GM21381 (cell line): ENCODE data around the gene HOXA3.

Source experiments
- ATAC-seq: cut with Tn5 transposase; IDR thresholded peaks from one replicate; pipeline ENCODE4 v1.9.1; 2021; ENCODE audit warnings: mild to moderate bottlenecking, moderate library complexity; ENCODE audit not compliant: unreplicated experiment

HOXA3 gene

DNA sequence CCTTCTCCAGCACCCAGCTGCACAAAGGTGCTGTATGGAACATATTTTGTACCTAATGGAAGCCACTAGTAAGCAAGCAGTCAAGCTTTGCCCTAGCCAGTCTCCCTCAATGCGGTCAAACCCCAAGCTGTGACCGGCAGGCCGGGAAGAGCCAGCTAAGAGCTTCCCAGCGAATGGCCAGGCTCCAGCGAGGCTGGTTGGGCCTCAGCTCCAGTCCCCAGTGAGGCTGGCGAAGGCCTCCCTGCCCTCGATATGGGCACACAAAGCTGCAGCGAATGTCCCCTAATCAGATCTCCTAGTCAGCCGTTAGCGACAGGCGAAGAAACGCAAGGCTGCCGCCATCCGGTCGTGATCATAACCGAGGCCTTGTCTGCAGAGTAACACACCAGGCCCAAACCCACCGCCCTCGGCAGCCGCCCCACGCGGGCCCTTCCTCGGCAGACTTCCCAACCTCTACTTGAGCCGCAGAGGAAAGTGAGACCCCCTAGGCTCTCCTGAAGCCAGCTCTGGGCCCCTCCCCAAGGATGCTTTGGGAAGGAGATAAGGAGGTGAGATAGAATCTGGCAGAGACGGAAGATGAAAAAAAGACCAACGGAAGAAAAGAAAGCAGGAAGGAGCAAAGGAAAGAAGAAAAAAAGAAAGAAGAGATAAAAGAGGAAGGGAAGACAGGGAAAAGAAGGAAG, 16.0 kb upstream of the HOXA3 start:
- no peak for ATAC-seq

GRCh38 chr7:27167916-27168264, 15.5 kb upstream of the HOXA3 start:
- no peak for ATAC-seq

DNA sequence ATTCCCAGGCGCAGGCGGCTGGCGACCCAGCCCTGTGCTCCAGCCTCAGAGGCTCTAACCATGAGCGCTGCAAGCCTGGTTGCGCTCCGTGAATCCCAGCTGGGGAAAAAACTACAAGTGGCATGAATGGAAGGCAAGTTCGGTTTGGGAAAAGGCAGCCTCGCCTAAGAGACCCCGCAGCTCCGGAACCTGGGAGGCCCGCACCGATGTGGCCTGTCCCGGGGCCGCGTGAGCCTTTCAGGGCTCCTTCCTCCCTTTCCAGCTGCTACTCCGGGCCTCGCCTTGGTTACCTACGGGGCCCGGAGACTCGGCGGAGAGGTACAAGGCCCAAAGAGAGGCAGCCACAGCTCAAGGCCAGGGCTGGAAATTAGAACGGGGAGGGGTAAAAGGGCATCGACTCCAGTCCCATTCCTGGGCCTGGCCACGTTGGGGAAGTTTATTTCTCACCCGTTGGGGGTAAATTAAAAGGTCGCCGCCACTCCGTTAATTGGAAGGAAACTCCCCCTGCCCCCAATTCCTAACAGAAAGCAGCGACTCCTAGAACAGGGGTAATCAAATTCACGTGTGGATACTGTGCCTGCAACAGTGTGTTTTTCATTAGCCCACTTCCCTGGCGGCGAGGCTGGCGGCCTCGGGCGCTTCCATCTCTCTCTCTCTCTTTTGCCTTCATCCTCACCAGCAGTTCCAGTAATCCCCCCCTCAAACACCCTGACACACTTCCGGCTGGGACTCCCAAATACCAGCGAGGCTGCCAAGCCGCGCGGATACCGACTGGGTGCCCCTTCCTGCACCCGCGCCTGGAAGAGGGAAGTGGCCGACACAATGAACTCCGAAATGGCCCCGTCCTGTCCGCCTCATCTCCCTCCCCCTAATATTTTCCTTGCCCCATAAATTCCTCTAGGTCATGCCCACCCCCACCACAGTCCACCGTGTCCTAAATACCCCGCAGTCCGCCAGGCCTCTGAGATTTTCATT, 14.4 kb upstream of the HOXA3 start:
- ATAC-seq, result no peak

DNA sequence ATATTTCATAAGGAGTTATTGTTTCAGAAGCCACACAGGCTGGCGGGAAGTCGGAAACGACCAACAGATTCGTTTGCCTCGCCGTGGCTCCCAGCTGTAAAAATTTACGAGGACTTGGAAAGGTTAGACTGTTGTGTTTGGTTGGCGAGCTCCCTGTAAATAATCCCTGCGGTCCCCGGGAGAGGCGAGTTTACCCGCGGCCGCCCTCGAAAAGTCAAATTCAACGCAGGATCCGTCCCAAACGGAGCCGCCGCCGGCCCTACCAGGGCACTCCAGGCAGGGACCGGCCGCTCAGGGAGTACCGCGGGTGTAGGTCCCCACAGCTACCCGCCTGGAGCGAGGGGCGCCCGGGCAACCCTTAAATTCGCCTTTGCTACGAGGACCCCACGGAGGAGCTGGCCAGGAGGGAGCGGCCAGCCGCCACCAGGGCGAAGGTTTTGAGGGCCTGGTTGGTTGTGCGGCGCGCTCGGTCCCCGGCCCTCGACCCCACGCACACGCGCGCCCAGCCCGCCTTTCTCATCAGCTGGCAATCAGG, 13.7 kb upstream of the HOXA3 start:
- no peak for ATAC-seq

- ATAC-seq, result no peak
These were observed 13.0 kb upstream of the HOXA3 start, which contains the start of gene HOXA9 for GRCh38 chr7:27165089-27165995. HOXA9 (minus strand) TSS chr7:27165537; CDS start chr7:27165457, 80 bp downstream.

- ATAC-seq, result no peak
These were observed 12.1 kb upstream of the HOXA3 start for GRCh38 chr7:27164367-27165088.

DNA sequence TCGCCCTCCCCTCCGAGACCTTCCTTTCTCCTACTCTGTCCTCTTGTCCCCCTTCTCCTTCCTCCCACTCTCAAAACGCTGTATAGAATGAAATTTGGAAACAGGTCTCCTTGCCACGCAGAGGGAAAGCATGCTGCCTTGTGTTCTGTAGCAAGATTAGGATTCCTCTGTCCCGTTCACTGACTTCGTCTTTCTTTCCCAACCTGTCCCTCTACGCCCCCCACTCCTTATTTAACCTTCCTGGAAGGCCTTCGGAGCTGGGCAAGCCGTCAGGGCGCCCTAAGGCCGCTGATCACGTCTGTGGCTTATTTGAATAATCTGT, 11.6 kb upstream of the HOXA3 start:
- no peak for ATAC-seq

DNA sequence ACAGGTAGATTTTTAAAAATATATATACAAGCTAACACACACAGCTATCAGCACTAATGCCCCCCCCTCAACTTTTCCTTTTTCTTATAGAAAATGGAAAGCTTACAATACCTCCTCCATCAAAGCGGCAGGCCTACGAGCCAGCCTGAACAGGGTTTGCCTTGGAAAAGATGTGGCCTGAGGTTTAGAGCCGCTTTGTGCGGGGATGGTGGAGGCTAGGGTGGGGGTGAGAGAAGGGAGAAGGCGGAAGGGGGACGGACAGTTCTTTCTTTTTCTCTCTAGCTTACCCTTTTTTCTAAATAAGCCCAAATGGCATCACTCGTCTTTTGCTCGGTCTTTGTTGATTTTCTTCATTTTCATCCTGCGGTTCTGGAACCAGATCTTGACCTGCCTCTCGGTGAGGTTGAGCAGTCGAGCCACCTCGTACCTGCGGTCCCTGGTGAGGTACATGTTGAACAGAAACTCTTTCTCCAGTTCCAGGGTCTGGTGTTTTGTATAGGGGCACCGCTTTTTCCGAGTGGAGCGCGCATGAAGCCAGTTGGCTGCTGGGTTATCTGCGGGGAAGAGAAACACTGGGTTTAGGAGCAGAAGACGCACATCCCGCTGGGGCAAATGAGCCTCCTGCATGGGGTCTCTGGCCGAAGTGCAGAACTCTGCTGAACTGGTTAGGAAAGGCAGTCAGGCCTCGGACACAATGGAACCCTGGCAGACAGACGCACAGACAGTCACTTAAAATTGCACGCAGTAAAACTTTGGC, 11.1 kb upstream of the HOXA3 start:
- ATAC-seq, result no peak

GRCh38 chr7:27162561-27163287, 10.3 kb upstream of the HOXA3 start:
- no peak for ATAC-seq

DNA sequence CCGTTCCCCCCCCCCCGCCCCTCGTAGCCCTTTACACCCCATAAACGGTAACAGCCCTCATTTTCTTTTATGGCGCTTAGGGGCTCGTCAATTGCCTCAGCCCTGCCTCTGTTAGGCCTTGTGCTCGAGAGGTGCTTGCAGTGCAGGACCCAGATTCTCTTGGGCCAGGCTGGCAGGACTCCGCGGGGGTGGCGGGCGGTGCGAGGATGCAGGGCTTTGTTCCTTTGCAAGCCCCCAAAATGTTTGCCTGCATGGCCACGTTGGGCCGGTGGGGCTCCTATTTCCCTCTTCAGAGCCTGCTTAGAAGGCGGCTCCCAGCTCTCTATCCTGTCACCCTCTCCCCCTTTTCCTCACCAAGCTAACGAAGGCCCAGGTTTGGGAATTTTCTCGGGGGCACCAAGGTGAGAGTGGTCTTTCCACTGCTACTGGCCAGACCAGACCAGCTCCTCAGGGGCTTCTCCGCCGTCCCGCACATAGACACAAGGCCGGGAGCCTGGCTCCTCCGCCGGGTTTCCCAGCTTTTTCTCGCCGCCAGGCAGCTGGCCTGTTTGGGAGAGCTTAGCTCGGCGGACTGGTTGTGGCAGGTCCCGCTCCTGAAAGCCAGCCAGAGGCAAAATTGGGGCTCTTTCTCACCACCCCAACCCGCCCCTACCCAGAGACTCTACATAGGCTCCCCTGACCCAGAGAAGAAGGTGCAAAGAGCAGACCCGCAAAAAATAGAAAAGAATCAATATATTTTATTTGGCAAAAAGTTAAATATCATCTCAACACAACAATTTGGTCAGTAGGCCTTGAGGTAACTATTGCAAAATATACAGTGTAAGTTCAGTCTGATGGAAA, 9.6 kb upstream of the HOXA3 start:
- ATAC-seq, result no peak

- no peak for ATAC-seq
These were observed 8.9 kb upstream of the HOXA3 start for GRCh38 chr7:27161214-27161720.

GRCh38 chr7:27160546-27161213, 8.3 kb upstream of the HOXA3 start:
- no peak for ATAC-seq

GRCh38 chr7:27160145-27160545, 7.8 kb upstream of the HOXA3 start:
- no peak for ATAC-seq

DNA sequence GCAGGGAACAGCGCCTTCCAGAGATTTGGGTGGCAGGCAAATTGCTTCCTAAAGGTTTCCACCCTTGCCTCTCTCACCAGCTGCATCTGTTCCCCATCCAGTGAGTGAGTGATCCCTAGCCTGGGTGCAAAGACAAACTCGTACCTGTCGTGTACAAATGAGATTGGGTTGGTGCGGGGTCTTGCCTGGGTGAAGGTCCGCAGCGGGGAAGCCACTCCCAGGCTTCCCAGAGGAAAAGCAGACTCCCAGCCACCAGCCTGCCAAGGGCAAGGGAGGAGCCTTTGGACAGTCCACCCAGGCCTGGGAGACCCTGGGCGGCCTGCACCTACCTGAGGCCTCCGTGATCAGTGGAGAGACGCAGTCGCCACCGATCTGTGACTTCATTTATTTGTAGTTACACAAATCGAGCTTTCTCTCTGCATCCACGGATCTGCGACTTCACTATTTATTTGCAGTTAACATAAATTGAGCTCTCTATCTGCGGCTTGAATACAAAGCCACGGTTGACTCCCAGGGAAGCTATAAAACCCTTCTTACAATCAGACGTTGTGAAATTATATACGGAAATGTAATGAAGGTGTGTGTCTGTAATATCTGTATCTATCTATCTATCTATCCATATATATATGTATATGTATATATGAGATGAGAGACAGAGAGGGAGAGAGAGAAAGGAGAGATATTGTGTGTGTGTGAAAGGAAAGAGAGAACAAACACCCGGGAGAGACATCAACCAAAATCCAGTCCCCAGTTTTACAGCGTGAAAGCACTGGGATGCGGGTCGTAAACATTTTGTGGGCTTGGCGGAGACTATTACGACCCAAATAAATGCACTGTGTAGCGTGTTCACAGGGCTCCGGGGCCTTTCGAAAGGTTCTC, 7.1 kb upstream of the HOXA3 start:
- ATAC-seq, result no peak

DNA sequence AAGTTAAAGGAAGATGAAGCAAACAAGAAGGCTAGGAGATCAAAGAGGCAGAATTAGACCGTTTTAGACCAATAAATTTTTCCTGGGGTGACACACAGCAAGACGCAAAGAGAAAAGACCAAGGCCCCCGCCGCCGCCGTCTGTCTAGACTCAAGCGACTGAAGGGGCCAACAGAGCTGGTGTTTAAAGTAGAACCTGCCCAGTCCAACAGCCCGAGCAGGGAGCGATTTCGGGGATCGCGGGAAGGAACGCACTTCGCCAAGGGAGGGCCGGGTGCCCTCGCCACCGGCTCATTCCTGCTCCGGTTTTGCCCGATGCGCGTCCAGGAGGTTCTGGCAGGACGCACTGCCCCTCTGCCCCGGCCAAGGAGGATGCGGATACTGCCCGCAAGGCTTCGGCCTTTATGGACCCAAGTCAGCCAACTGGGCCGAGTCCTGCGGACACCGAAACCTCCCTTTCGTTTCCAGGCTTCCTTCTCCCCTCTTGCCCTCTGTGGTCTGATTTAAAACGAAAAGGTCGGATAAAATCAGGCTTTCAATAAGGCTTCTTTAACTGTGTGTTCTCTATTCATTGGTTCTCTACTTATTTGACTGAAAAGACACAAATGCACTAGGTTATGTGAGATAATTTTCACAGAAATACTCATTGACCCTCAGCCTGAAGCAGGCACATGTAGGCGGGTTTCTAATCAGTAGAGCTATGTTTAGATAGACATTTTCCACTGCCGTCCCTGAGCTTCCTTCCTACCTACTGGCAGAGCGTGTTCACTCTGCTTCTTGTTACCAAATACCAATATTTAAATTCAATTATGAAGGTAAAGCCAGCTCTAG, 6.3 kb upstream of the HOXA3 start:
- no peak for ATAC-seq
